Thymus (tissue), 11 donors: ENCODE measurements around the gene PIGC. TPM values are rescaled to one million over a fixed set of nuclear protein-coding genes. Genes with fewer than 3 reads are reported as not detected.

Source experiments
- DNase-seq, 9 donors: peaks; one replicate each; pipeline ENCODE4 v3.0.0-alpha.2; 2013; ENCODE audit warnings: low spot score in 9 of 9, low read depth in 6 of 9, missing footprints in 1 of 9
- H3K27ac ChIP-seq, 2 donors: one replicate each; pipeline ENCODE4 v1.5.1; 2013; ENCODE audit warnings: control low read depth in 1 of 2, low read depth in 1 of 2, low read length in 1 of 2, mild to moderate bottlenecking in 1 of 2, moderate library complexity in 1 of 2
- H3K27me3 ChIP-seq, 2 donors: one replicate each; pipeline ENCODE4 v1.5.1; 2013; ENCODE audit warnings: low read length in 1 of 2; ENCODE audit not compliant: control insufficient read depth in 2 of 2, insufficient read depth in 1 of 2
- H3K36me3 ChIP-seq, 2 donors: one replicate each; pipeline ENCODE4 v1.5.1; 2013; ENCODE audit warnings: low read length in 1 of 2, mild to moderate bottlenecking in 1 of 2, moderate library complexity in 1 of 2; ENCODE audit not compliant: control insufficient read depth in 2 of 2, insufficient read depth in 2 of 2
- H3K4me1 ChIP-seq, 2 donors: one replicate each; pipeline ENCODE4 v1.5.1; 2013; ENCODE audit warnings: low read length in 2 of 2; ENCODE audit not compliant: control insufficient read depth in 2 of 2, insufficient read depth in 2 of 2
- H3K4me3 ChIP-seq, 2 donors: one replicate each; pipeline ENCODE4 v1.5.1; 2013; ENCODE audit warnings: low read length in 2 of 2, control low read depth in 1 of 2, mild to moderate bottlenecking in 1 of 2
- H3K9me3 ChIP-seq, 2 donors: one replicate each; pipeline ENCODE4 v1.5.1; 2013; ENCODE audit warnings: low read length in 1 of 2, mild to moderate bottlenecking in 1 of 2; ENCODE audit not compliant: control insufficient read depth in 2 of 2, insufficient read depth in 1 of 2
- WGBS: extraction: QIAGEN DNeasy Blood & Tissue Kit; methylation state at CpG from one replicate; pipeline ENCODE4 v1.1.7; 2013; 5-methylcytosine and 5-hydroxymethylcytosine counted together
- polyA plus RNA-seq: library from polyadenylated mRNA; stranded (reverse); fragments of 200-250 nt; gene quantifications from one replicate; pipeline ENCODE4 v1.2.3, GENCODE V29; 2013
- total RNA-seq: library from RNA; stranded (reverse); fragments of 120-200 nt; gene quantifications from one replicate; pipeline ENCODE4 v1.2.4, GENCODE V29; 2013
- donor health status: healthy.

The PIGC gene
- total and polyA plus RNA-seq, 2 donors = 32.1 to 41.0 TPM

DNA sequence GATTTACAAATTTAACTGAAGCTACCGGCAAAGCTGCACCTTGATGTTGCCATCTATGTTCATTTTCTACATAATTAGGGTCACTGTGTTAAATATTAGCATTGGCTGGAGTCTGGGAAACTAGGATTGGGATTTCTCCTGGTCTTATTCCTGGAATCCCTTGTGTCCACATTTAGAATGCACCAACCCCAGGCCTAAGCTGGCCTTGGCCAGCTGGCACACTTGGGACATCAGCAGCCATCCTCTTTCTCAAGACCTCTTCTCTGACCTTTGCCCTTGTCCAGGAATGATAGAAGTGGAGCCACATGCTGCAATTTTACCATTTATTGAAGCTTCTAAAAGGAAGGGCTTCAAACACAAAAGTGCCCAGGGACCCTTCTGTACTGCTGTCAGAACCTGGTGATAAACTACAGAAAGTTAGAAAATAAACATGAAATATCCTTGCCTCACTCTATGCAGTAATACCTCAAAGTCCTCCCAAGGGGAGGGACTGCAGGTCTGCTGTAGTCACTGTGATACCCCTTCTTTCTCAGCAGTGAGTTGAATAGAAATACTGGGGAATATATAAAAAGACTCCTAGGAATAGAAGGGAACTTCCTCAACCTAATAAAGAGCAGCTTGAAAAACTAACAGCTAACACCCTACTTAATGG, 13.7 kb upstream of the PIGC start:
- Histone ChIP-seq H3K27me3 (no peaks in the 10 kb centered on the region), H3K4me1 (no peaks in the 10 kb centered on the region), H3K27ac (no peak overlapping the region), H3K9me3 (no peaks in the 10 kb centered on the region), H3K4me3 (no peak overlapping the region), H3K36me3 (no peaks in the 10 kb centered on the region)
- WGBS = 100% methylated on average over 1 of the region's 1 CpG
- DNase-seq = no peak

DNA sequence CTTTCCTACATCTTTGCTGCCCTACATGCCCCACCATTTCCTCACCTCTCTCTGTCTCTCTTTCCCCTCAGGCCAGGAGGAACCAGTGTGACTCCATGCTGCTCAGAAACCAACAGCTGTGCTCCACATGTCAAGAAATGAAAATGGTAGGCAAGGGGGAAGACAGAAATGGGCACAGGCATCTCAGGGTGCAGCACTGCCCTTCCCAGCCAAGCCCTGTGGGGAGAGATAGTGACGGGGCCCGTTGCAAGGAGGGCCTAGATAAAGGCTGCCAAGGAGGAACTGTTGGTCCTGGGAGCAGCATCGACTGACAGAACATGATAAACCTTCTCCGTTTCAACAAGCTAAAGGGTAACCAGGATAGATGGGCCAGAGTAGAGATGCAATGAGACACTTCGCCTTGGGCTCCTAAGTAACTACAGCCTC, 12.5 kb upstream of the PIGC start:
- 98% methylated on average over 5 of the region's 5 CpGs for WGBS
- Histone ChIP-seq H3K4me3 (no peak overlapping the region), H3K36me3 (no peaks in the 10 kb centered on the region), H3K27ac (no peak overlapping the region), H3K27me3 (no peaks in the 10 kb centered on the region), H3K9me3 (no peaks in the 10 kb centered on the region), H3K4me1 (no peaks in the 10 kb centered on the region)
- DNase-seq = no peak

DNA sequence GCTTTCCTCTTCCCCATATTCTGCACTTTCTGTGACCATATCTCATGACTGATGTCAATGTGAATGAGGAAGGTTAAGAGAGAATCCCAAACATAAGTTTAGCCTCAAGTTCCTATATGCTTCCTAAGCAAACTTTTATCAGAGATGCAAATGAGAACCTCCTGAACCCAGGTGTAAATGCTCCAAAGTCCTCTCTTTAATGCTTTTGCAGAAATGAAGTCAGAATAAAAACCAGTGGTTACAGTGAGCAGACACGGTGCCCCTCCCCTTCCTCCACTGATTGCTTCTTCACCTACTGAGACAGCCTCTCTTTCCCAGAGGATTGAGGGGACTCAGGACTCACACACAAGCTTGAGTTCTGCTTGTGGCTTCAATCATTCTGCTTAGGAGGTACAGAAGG, 11.6 kb upstream of the PIGC start:
- 100% methylated on average over 1 of the region's 1 CpG for WGBS
- Histone ChIP-seq H3K36me3 (no peaks in the 10 kb centered on the region), H3K27me3 (no peaks in the 10 kb centered on the region), H3K4me1 (peaks cover 0 to 2% of the 10 kb centered on the region in 2 donors), H3K9me3 (no peaks in the 10 kb centered on the region), H3K27ac (no peak overlapping the region), H3K4me3 (no peak overlapping the region)
- DNase-seq = no peak

DNA sequence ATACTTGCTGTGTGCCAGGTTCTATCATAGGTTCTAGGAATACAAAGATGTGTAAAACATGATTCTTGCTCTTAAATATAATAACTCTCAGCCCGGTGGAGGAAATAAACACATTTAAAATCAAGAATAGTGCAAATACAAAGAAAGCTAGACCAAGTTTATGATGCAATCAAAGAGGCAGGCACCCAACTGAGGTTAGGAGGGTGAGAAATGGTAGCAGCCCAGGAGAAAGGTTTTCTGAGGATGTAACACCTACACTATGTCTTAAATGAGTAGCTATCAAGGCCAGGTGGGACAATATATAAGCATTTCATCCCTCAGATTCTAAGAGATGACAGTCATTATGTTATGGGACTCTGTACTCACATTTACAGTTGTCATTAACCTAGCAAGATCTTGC, 9.7 kb upstream of the PIGC start:
- Histone ChIP-seq H3K27me3 (no peaks in the 10 kb centered on the region), H3K9me3 (no peaks in the 10 kb centered on the region), H3K36me3 (no peaks in the 10 kb centered on the region), H3K4me3 (no peak overlapping the region), H3K27ac (no peak overlapping the region), H3K4me1 (peaks cover 0 to 11% of the 10 kb centered on the region in 2 donors)
- no peak for DNase-seq
- WGBS = 97% methylated on average over 1 of the region's 1 CpG

DNA sequence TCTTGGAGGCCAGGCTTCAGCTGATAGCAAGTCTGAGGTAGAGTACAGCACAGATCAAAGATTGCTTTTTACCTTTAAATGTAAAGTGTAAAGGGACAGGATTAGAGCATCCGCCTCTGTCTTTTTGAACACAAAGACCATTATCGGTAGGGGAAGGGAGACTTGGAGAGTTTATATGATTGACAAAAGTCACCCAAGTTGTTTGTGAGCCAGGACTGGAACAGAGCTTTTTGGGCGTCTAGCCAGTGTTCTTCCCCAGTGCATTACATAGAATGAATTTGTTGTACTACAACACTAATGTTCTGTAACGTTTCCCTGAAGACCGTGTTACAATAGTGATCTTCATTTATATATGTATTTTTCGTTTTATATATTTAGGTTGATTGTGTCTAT, 9.3 kb upstream of the PIGC start:
- no peak for DNase-seq
- H3K27me3 ChIP-seq = no peaks in the 10 kb centered on the region
- no peak overlapping the region for H3K4me3 ChIP-seq
- H3K4me1 ChIP-seq = peaks cover 0 to 11% of the 10 kb centered on the region in 2 donors
- H3K36me3 ChIP-seq = no peaks in the 10 kb centered on the region
- H3K27ac ChIP-seq = no peak overlapping the region
- H3K9me3 ChIP-seq = no peaks in the 10 kb centered on the region
- 95% methylated on average over 6 of the region's 6 CpGs for WGBS

DNA sequence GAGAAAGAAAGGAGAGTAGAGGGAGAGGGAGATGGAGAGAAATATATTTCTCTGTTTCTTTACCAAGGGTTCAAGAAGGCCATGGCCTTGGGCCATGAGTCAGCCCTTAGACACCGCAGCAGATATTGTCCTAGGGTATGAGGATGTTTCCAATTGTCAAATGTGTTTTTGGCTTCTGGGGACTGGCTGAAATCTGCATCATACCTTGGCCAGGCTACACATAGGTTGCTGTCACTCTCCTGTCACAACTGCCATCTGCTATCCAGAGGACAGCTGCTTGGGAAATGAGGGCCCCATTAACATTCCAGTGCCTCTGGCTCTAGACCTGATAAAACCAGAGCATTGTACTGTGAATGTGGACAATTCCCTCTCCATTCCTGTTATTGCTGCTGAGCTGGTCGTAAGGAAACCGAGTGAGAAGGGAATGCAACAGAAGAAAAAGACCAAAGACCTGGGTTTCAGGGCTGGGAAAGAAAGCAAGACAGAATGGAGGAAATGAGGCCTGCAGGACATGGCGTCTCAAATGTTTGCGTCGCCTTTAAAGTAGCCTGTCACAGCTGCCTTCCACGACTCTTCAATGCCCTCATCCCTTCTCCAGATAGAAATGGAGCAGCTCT, 8.8 kb upstream of the PIGC start:
- Histone ChIP-seq H3K4me1 (peaks cover 0 to 11% of the 10 kb centered on the region in 2 donors), H3K27ac (no peak overlapping the region), H3K9me3 (no peaks in the 10 kb centered on the region), H3K36me3 (no peaks in the 10 kb centered on the region), H3K27me3 (no peaks in the 10 kb centered on the region), H3K4me3 (no peak overlapping the region)
- no peak for DNase-seq
- WGBS = 85% methylated on average over 7 of the region's 7 CpGs

DNA sequence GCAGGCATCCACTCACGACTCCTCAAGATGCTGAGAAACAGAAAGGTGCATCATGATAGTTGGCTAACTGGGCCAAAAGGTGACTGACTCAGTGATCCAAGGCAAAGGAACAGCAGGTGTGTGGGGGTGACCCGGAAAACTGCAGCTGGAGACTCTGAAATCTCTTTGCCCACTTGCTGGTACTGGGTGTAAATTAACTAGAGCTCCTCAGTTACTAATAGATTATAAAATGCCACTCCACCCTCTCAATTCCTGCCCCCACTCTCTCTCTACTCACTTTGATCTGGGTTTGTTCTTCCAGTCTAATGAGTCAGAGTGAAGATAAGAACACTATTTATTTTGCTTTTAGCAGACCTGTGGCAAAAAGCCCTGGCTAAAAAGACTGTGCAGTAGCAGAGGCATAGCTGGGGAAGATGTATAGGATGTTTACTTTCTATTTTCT, 7.2 kb upstream of the PIGC start:
- no peak for DNase-seq
- peaks cover 0 to 11% of the 10 kb centered on the region in 2 donors for H3K4me1 ChIP-seq
- no peaks in the 10 kb centered on the region for H3K27me3 ChIP-seq
- no peaks in the 10 kb centered on the region for H3K9me3 ChIP-seq
- no peak overlapping the region for H3K27ac ChIP-seq
- 90% methylated on average over 2 of the region's 2 CpGs for WGBS
- H3K4me3 ChIP-seq = no peak overlapping the region
- H3K36me3 ChIP-seq = no peaks in the 10 kb centered on the region

DNA sequence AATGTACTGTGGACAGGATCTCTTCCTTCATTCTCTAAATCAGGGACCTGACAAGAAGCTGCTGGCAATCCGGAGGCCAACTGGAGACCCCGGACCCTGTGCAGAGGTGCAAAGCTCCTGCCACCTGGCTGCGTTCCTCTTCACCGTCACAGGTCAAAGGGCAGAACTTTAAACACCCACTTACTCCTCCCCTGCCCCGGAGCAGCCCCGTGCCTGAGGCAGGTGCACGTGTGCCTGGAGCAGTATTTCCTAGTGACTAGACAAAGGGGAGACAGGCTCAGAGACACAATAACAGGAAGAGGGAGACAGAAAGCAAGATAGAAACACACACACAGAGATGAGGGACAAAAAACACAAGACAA, 6.6 kb upstream of the PIGC start:
- Histone ChIP-seq H3K27ac (no peak overlapping the region), H3K4me1 (peaks cover 0 to 11% of the 10 kb centered on the region in 2 donors), H3K9me3 (no peaks in the 10 kb centered on the region), H3K4me3 (no peak overlapping the region), H3K36me3 (no peaks in the 10 kb centered on the region), H3K27me3 (no peaks in the 10 kb centered on the region)
- DNase-seq = peak in 1 of 9 donors; percentile 62
- WGBS = 89% methylated on average over 7 of the region's 7 CpGs

DNA sequence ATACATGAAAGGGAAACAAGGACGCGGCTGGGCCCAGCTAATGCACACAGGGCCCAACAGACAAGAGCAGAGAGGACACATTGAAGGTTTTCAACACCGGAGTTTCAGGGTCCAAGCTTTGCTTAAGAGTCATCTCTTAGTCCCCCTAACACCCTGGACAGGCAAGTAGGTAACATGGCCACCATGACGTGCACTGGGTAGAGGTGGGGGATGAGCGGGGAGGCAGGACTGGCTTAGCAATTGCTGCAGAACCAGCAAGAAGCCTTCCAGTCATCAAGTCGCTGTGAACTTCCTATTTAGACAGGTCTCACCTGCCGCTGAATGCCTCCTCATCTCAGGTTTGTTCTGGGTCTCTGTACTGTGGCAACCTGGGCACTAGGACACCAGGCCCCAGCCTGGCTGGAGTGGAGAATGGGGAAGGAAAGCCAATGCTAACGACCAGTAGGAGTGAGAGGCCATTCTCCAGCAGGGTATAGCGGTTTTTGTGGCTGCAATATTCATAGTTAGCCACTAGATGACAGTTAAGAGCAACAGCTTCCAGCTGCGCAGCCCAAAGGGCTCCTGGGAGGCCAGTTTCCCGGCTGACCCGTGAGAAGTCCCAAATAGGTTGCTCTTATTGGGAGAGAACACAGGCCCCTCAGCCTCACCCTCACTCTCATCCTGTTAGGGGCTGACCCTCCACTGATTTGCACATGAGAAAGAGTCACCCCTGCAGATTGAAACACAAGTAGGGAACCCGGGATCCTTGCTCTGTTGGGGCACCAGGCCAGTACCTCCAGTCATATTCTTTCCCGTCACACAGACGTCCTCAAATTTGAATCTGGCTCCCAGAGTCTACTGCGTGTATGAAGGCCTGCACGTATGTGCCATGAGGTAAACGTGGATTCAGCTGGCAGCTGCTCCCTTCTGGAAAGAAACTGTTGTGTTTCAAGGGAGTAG, 6.0 kb upstream of the PIGC start:
- no peaks in the 10 kb centered on the region for H3K27me3 ChIP-seq
- peaks cover 0 to 11% of the 10 kb centered on the region in 2 donors for H3K4me1 ChIP-seq
- no peaks in the 10 kb centered on the region for H3K9me3 ChIP-seq
- H3K4me3 ChIP-seq = no peak overlapping the region
- WGBS = 65% methylated on average over 18 of the region's 18 CpGs
- no peak overlapping the region for H3K27ac ChIP-seq
- H3K36me3 ChIP-seq = no peaks in the 10 kb centered on the region
- DNase-seq = peak in 3 of 9 donors; percentile 41 to 63 (median 44)
